ENCODE results near the gene ROR1.

- TF ChIP-seq, protein P1, sequence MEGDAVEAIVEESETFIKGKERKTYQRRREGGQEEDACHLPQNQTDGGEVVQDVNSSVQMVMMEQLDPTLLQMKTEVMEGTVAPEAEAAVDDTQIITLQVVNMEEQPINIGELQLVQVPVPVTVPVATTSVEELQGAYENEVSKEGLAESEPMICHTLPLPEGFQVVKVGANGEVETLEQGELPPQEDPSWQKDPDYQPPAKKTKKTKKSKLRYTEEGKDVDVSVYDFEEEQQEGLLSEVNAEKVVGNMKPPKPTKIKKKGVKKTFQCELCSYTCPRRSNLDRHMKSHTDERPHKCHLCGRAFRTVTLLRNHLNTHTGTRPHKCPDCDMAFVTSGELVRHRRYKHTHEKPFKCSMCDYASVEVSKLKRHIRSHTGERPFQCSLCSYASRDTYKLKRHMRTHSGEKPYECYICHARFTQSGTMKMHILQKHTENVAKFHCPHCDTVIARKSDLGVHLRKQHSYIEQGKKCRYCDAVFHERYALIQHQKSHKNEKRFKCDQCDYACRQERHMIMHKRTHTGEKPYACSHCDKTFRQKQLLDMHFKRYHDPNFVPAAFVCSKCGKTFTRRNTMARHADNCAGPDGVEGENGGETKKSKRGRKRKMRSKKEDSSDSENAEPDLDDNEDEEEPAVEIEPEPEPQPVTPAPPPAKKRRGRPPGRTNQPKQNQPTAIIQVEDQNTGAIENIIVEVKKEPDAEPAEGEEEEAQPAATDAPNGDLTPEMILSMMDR (IDR thresholded peaks at IDR 0.05): no peak
- no peak for TF ChIP-seq SP1 (CRISPR knock-in tag; conservative IDR thresholded peaks at IDR 0.05)
- TF ChIP-seq, protein P2, sequence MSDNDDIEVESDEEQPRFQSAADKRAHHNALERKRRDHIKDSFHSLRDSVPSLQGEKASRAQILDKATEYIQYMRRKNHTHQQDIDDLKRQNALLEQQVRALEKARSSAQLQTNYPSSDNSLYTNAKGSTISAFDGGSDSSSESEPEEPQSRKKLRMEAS (CRISPR knock-in tag; IDR thresholded peaks at IDR 0.05): no peak
- no peak for TF ChIP-seq NR3C1 (CRISPR knock-in tag; conservative IDR thresholded peaks at IDR 0.05; ENCODE audit: low read depth)
- TF ChIP-seq, protein P3, sequence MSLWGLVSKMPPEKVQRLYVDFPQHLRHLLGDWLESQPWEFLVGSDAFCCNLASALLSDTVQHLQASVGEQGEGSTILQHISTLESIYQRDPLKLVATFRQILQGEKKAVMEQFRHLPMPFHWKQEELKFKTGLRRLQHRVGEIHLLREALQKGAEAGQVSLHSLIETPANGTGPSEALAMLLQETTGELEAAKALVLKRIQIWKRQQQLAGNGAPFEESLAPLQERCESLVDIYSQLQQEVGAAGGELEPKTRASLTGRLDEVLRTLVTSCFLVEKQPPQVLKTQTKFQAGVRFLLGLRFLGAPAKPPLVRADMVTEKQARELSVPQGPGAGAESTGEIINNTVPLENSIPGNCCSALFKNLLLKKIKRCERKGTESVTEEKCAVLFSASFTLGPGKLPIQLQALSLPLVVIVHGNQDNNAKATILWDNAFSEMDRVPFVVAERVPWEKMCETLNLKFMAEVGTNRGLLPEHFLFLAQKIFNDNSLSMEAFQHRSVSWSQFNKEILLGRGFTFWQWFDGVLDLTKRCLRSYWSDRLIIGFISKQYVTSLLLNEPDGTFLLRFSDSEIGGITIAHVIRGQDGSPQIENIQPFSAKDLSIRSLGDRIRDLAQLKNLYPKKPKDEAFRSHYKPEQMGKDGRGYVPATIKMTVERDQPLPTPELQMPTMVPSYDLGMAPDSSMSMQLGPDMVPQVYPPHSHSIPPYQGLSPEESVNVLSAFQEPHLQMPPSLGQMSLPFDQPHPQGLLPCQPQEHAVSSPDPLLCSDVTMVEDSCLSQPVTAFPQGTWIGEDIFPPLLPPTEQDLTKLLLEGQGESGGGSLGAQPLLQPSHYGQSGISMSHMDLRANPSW (CRISPR knock-in tag; conservative IDR thresholded peaks at IDR 0.05; ENCODE audit: low read depth): no peak
- no peak for TF ChIP-seq HMGXB4 (CRISPR knock-in tag; IDR thresholded peaks at IDR 0.05)
- no peak for TF ChIP-seq KAT7 (CRISPR knock-in tag; IDR thresholded peaks at IDR 0.05; ENCODE audit: borderline replicate concordance)
- TF ChIP-seq ZNF263 (CRISPR knock-in tag; IDR thresholded peaks at IDR 0.05; ENCODE audit: low read depth): no peak
- TF ChIP-seq ZNF219 (CRISPR knock-in tag; IDR thresholded peaks at IDR 0.05; ENCODE audit: borderline replicate concordance): no peak
- TF ChIP-seq FOXK1 (CRISPR knock-in tag; IDR thresholded peaks at IDR 0.05): no peak
Observed at GRCh38 chr1:64098846-64099582, 325.2 kb downstream of the ROR1 start.
